Naive thymus-derived CD8-positive, alpha-beta T cell (primary cell): ENCODE results near the gene ZNF496. TPM values are rescaled to one million over a fixed set of nuclear protein-coding genes. Genes with fewer than 3 reads are reported as not detected.
"Not testable (repeated sequence)": the region's sequence is repeated elsewhere in the genome, so short reads cannot be mapped to it uniquely, and the experiment has no call there.

Source experiments
- ATAC-seq, 2 donors: fragments of 150-1000 bp; cut with Tn5 transposase in 1 of 2; sonication (Bioruptor Pico), chemical (Tn5 transposase) in 1 of 2; 1 replicate in 1 of 2; 2 replicates in 1 of 2; pipeline ENCODE4 v1.10.0; 2021; ENCODE audit warnings: mild to moderate bottlenecking in 2 of 2, moderate library complexity in 2 of 2
- POLR2A ChIA-PET: fragments of 350-600 bp; sonication (Branson Sonifier 250); formaldehyde crosslinking; loops from one replicate; lab custom pipeline; 2021; ENCODE audit warnings: antibody characterized with exemption; lab: Charles Lee
- DNase-seq, 10 donors: peaks; one replicate each; pipeline versions ENCODE4 v3.0.0 to v3.0.0-alpha.2; 2020 to 2022
- H3K27ac Mint-ChIP-seq, 10 donors: one replicate each; pipeline ENCODE4 v1.8.0; 2020 to 2022; ENCODE audit warnings: mild to moderate bottlenecking in 10 of 10, mixed read lengths in 10 of 10, moderate library complexity in 4 of 10, inconsistent platforms in 1 of 10
- H3K27me3 Mint-ChIP-seq, 5 donors: one replicate each; pipeline ENCODE4 v1.8.0; 2021 to 2022; ENCODE audit warnings: mixed read lengths in 5 of 5
- H3K36me3 Mint-ChIP-seq, 3 donors: one replicate each; pipeline ENCODE4 v1.8.0; 2020 to 2022; ENCODE audit warnings: mixed read lengths in 3 of 3, mild to moderate bottlenecking in 2 of 3, inconsistent platforms in 1 of 3
- H3K4me1 Mint-ChIP-seq, 4 donors: one replicate each; pipeline ENCODE4 v1.8.0; 2021 to 2022; ENCODE audit warnings: mixed read lengths in 4 of 4
- H3K4me3 Mint-ChIP-seq, 10 donors: one replicate each; pipeline ENCODE4 v1.8.0; 2020 to 2022; ENCODE audit warnings: mild to moderate bottlenecking in 10 of 10, mixed read lengths in 10 of 10, moderate library complexity in 6 of 10, inconsistent platforms in 1 of 10
- H3K9me3 Mint-ChIP-seq, 9 donors: one replicate each; pipeline ENCODE4 v1.8.0; 2020 to 2022; ENCODE audit warnings: mixed read lengths in 9 of 9, mild to moderate bottlenecking in 3 of 9, inconsistent platforms in 1 of 9, moderate library complexity in 1 of 9
- polyA plus RNA-seq, 3 donors: library from polyadenylated mRNA; unstranded; fragments of 300-500 nt; fragmentation: Illumina TruSeq; gene quantifications; one replicate each; pipeline ENCODE4 v1.2.3, GENCODE V29; 2021
- total RNA-seq, 8 experiments: library from RNA in 2 of 8; stranded (reverse) in 2 of 8; gene quantifications; one replicate each; pipeline ENCODE4 v1.2.3 and lab custom pipeline; 2021 to 2026

ZNF496 gene
- total and polyA plus RNA-seq, 5 experiments from 2014 or later, result 17.3 to 77.8 (median 36.3) TPM

DNA sequence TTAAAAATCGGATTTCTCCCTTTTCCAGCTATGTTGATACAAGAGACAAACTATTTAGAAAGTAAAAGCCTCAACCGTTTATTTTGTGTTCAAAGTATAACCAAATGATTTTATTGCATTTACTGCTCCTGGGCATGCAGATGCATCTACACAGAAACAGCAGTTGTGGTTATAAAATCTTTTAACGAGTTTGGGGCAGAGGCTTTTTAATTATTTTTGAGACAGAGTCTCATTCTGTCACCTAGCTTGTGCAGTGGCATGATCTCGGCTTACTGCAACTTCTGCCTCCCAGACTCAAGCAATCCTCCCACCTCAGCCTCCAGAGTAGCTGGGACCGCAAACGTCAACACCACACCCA, 33.6 kb downstream of the ZNF496 start:
- no peaks in the 10 kb centered on the region for H3K9me3 Mint-ChIP-seq
- H3K27me3 Mint-ChIP-seq, result no peaks in the 10 kb centered on the region
- H3K4me1 Mint-ChIP-seq, result peaks cover 0 to 22% (median 16%) of the 10 kb centered on the region in 4 donors
- ATAC-seq (no peak), DNase-seq (no peak)
- POLR2A ChIA-PET, result interaction anchor here (0.7 to 1.6 kb wide), 2 partner anchors 33 to 461 kb away, joined by 3 read pairs; partner anchors contain the start of gene ZNF496
- peak overlapping the region in 8 of 10 donors; percentile 68 to 92 (median 86) for H3K27ac Mint-ChIP-seq
- H3K4me3 Mint-ChIP-seq, result peak overlapping the region in 5 of 10 donors; percentile 8 to 48 (median 18)
- peaks cover 7 to 39% (median 29%) of the 10 kb centered on the region in 3 donors for H3K36me3 Mint-ChIP-seq

GRCh38 chr1:247297263-247298123, 34.2 kb downstream of the ZNF496 start:
- peak overlapping the region in 6 of 10 donors; percentile 8 to 48 (median 32) for H3K4me3 Mint-ChIP-seq

DNA sequence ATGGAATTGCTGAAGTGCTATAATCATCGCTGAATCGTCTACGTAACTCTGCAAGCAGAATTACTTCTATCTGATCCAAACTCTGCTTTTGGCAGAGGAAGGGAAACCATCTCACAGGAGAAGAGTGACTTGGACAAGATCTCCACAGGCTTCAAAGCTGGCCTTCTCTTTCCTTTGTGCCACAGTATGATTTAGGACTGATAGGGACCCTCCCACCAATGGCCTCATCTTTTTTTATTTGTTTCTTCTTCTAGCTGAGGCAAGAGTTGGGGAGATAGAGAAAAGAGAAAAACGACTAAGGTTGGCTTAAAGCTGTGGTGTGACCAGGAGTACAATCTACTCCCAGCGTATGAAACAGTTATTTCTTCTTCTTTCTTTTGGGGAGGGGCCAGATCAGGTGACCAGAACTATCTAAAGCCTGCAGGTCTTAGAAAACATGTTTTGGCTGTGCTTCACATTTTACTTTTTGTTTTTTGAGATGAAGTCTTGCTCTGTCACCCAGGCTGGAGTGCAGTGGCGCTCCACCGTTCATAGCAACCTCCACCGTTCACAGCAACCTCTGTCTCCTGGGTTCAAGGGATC, 35.0 kb downstream of the ZNF496 start:
- Mint-ChIP-seq H3K9me3 (no peaks in the 10 kb centered on the region), H3K27me3 (peaks cover 0 to 2% (median 0%) of the 10 kb centered on the region in 5 donors), H3K36me3 (peaks cover 0 to 26% (median 18%) of the 10 kb centered on the region in 3 donors), H3K4me3 (no peak overlapping the region), H3K27ac (peak overlapping the region in 6 of 10 donors; percentile 25 to 92 (median 86)), H3K4me1 (peaks cover 2 to 28% (median 22%) of the 10 kb centered on the region in 4 donors)
- no peak for ATAC-seq
- POLR2A ChIA-PET, result interaction anchor here (0.6 kb wide), 1 partner anchor 43 kb away, joined by 3 read pairs; no protein-coding TSS in a partner anchor
- DNase-seq, result no peak

More at GRCh38 chr1:247297263-247298123, 34.2 kb downstream of the ZNF496 start:
- H3K36me3 Mint-ChIP-seq, result peaks cover 1 to 33% (median 24%) of the 10 kb centered on the region in 3 donors
- H3K4me1 Mint-ChIP-seq, result peaks cover 0 to 22% (median 17%) of the 10 kb centered on the region in 4 donors
- H3K27ac Mint-ChIP-seq, result peak overlapping the region in 9 of 10 donors; percentile 68 to 92 (median 85)
- no peak for DNase-seq
- no peaks in the 10 kb centered on the region for H3K9me3 Mint-ChIP-seq
- no peaks in the 10 kb centered on the region for H3K27me3 Mint-ChIP-seq
- ATAC-seq, result peak; percentile 35 to 51
- POLR2A ChIA-PET, result interaction anchor here (1.6 kb wide), 1 partner anchor 34 kb away, joined by 3 read pairs; the partner anchor contains the start of gene ZNF496

- H3K9me3 Mint-ChIP-seq, result no peaks in the 10 kb centered on the region
- H3K4me3 Mint-ChIP-seq, result no peak overlapping the region
- H3K27me3 Mint-ChIP-seq, result peaks cover 0 to 2% (median 0%) of the 10 kb centered on the region in 5 donors
- peaks cover 0 to 21% (median 14%) of the 10 kb centered on the region in 3 donors for H3K36me3 Mint-ChIP-seq
- POLR2A ChIA-PET, result interaction anchor here (0.6 kb wide), 1 partner anchor 44 kb away, joined by 3 read pairs; no protein-coding TSS in a partner anchor
- ATAC-seq (no peak), DNase-seq (no peak)
- peaks cover 2 to 29% (median 22%) of the 10 kb centered on the region in 4 donors for H3K4me1 Mint-ChIP-seq
- H3K27ac Mint-ChIP-seq, result peak overlapping the region in 5 of 10 donors; percentile 18 to 61 (median 47)
Measured at GRCh38 chr1:247295746-247296145, 35.9 kb downstream of the ZNF496 start.

DNA sequence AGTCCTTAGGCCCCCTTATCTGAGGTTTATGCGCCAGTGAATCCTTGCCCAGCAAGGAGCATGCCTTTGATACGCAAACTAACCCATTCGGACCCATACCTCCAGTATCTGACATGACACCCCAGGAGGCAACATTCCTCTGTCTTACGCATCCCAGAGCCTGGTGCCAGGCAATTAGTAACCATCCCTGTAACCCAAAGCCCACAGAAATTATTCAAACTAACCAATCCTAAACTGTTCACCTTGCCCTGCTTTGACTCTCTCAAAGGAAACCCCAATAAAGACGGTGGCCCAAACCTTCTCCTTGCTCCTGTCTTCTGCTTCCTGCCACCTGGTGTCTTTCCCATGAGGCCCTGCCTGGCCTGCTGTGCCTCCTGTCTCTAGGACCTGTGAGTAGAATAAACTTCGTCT, 36.4 kb downstream of the ZNF496 start:
- POLR2A ChIA-PET, result interaction anchor here (0.7 kb wide), 1 partner anchor 14 kb away, joined by 4 read pairs; no protein-coding TSS in a partner anchor
- peaks cover 0 to 2% (median 0%) of the 10 kb centered on the region in 5 donors for H3K27me3 Mint-ChIP-seq
- no peaks in the 10 kb centered on the region for H3K9me3 Mint-ChIP-seq
- no peak overlapping the region for H3K4me3 Mint-ChIP-seq
- no peak for ATAC-seq
- peaks cover 2 to 29% (median 22%) of the 10 kb centered on the region in 4 donors for H3K4me1 Mint-ChIP-seq
- DNase-seq, result no peak
- peak overlapping the region in 4 of 10 donors; percentile 1 to 61 (median 43) for H3K27ac Mint-ChIP-seq
- H3K36me3 Mint-ChIP-seq, result peaks cover 0 to 18% (median 13%) of the 10 kb centered on the region in 3 donors

- Mint-ChIP-seq H3K27me3 (peaks cover 0 to 2% (median 0%) of the 10 kb centered on the region in 5 donors), H3K9me3 (peaks cover 0 to 3% (median 0%) of the 10 kb centered on the region in 9 donors), H3K36me3 (peaks cover 0 to 9% (median 3%) of the 10 kb centered on the region in 3 donors), H3K4me1 (peaks cover 2 to 29% (median 23%) of the 10 kb centered on the region in 4 donors), H3K4me3 (no peak overlapping the region), H3K27ac (peak overlapping the region in 1 of 10 donors; percentile 38)
- ATAC-seq (no peak), DNase-seq (no peak)
- POLR2A ChIA-PET, result no interaction called here
Measured at GRCh38 chr1:247294282-247294681, 37.4 kb downstream of the ZNF496 start.

DNA sequence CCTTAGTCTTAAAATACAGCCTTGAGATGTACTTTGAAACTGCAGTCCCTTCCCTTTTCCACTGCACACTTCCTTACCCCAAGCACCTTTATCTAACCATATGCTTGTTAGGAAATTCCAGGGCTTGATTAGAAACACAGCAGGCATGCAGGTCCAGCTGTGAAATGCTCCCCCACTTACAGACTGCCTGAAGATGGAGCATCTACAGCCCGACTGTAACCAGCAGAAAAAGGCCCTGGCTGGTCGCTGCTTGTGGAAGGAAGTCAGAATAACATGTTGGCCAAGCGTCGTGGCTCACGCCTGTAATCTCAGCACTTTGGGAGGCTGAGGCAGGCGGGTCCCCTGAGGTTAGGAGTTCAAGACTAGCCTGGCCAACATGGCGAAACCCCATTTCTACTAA, 38.6 kb downstream of the ZNF496 start:
- H3K9me3 Mint-ChIP-seq, result peaks cover 0 to 15% (median 0%) of the 10 kb centered on the region in 9 donors
- POLR2A ChIA-PET, result no interaction called here
- H3K27ac Mint-ChIP-seq, result peak overlapping the region in 1 of 10 donors; percentile 63
- peaks cover 0 to 2% (median 0%) of the 10 kb centered on the region in 3 donors for H3K36me3 Mint-ChIP-seq
- peaks cover 0 to 2% (median 0%) of the 10 kb centered on the region in 5 donors for H3K27me3 Mint-ChIP-seq
- ATAC-seq (no peak), DNase-seq (no peak)
- H3K4me1 Mint-ChIP-seq, result peaks cover 2 to 32% (median 24%) of the 10 kb centered on the region in 4 donors
- H3K4me3 Mint-ChIP-seq, result no peak overlapping the region

DNA sequence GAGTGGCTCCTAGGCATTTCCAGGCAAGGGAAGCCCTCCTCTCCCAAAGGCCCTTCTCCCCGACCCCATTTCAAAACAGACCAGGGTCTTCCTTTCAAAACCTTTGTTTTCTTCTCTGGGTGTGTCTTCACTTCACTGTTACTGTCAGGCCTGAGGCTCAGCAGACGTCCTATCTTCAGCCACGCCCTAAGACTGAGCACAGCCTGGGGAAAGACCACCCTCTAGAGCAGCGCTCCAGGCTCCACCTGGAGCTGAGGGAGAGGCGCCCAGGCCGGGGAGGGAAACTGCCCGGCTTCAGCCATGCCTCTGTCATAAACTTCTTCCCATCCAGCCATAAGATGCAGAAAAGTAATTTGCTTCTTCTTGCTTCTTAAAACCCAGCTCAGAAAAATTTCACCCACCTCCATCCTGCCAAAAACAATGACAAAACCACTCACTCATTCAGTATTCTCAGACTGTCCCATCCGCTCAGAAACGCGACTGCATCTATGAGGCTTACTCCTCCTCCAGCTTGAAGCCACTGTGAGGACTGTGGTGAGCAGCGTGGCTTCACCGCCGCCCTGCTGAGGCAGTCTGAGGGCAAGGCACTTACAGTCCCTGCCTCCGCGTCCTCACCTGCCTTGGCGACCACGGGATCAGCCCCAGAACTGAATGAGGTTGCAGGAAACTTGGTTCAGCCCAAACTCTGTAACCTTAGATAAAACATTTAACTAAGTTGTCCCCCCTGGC, 39.7 kb downstream of the ZNF496 start:
- ATAC-seq (peak; percentile 56 to 70), DNase-seq (peak in 2 of 10 donors; percentile 8 to 21)
- Mint-ChIP-seq H3K4me1 (peaks cover 2 to 27% (median 14%) of the 10 kb centered on the region in 4 donors), H3K4me3 (peak overlapping the region in 5 of 10 donors; percentile 3 to 47 (median 20)), H3K27ac (peak overlapping the region in 5 of 10 donors; percentile 38 to 89 (median 63)), H3K27me3 (peaks cover 0 to 2% (median 0%) of the 10 kb centered on the region in 5 donors), H3K9me3 (peaks cover 0 to 25% (median 0%) of the 10 kb centered on the region in 9 donors), H3K36me3 (peaks cover 0 to 3% (median 0%) of the 10 kb centered on the region in 3 donors)
- POLR2A ChIA-PET, result no interaction called here

- POLR2A ChIA-PET, result no interaction called here
- Mint-ChIP-seq H3K27me3 (peaks cover 0 to 2% (median 0%) of the 10 kb centered on the region in 5 donors), H3K9me3 (peaks cover 0 to 28% (median 0%) of the 10 kb centered on the region in 9 donors), H3K27ac (peak overlapping the region in 2 of 10 donors; percentile 27 to 41), H3K4me3 (peak overlapping the region in 1 of 10 donors; percentile 32), H3K4me1 (peaks cover 2 to 21% (median 10%) of the 10 kb centered on the region in 4 donors), H3K36me3 (peaks cover 0 to 4% (median 3%) of the 10 kb centered on the region in 3 donors)
- ATAC-seq (no peak), DNase-seq (no peak)
Measured at GRCh38 chr1:247291161-247291560, 40.5 kb downstream of the ZNF496 start.

- H3K9me3 Mint-ChIP-seq, result peaks cover 0 to 34% (median 2%) of the 10 kb centered on the region in 9 donors
- peaks cover 2 to 23% (median 10%) of the 10 kb centered on the region in 4 donors for H3K4me1 Mint-ChIP-seq
- H3K27me3 Mint-ChIP-seq, result peaks cover 0 to 2% (median 0%) of the 10 kb centered on the region in 5 donors
- POLR2A ChIA-PET, result no interaction called here
- no peak for DNase-seq
- ATAC-seq, result no peak
- no peak overlapping the region for H3K4me3 Mint-ChIP-seq
- peak overlapping the region in 1 of 10 donors; percentile 27 for H3K27ac Mint-ChIP-seq
- H3K36me3 Mint-ChIP-seq, result peaks cover 0 to 8% (median 6%) of the 10 kb centered on the region in 3 donors
Measured at GRCh38 chr1:247290576-247290975, 41.1 kb downstream of the ZNF496 start.

DNA sequence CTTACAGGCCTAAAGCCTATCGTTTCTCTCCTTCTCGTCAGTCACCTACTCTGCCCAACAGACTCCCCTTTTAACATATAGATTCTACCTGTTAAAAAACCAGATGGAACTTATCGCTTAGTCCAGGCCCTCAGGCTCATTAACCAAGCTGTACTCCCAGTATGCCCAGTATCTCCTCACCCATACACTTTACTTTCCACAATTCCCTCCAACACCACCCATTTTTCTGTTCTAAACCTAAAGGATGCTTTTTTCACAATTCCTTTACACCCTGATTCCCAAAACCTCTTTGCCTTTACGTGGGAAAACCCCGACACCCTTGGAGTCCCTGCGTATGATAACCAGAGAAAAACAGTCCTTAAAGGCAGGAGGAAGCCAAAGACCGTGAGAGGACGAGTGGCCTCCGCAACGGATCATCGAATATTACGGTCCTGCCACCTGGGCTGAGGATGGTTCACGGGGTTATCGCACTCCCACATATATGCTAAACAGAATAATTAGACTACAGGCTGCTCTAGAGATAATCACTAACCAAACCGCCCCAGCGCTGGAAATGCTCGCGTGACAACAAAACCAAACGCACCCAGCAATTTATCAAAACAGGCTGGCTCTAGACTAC, 42.3 kb downstream of the ZNF496 start:
- H3K27ac Mint-ChIP-seq, result peak overlapping the region in 1 of 10 donors; percentile 22
- peaks cover 0 to 35% (median 2%) of the 10 kb centered on the region in 9 donors for H3K9me3 Mint-ChIP-seq
- H3K4me3 Mint-ChIP-seq, H3K27me3 Mint-ChIP-seq, DNase-seq, H3K36me3 Mint-ChIP-seq, ATAC-seq, POLR2A ChIA-PET: not testable (repeated sequence)
- peaks cover 2 to 22% (median 8%) of the 10 kb centered on the region in 4 donors for H3K4me1 Mint-ChIP-seq
